ENCODE results near the gene DGCR2.
"Not testable (repeated sequence)": the region's sequence is repeated elsewhere in the genome, so short reads cannot be mapped to it uniquely, and the experiment has no call there.

DGCR2 gene

GRCh38 chr22:19122143-19122751 lies at the start of gene DGCR2:
TSS of gene DGCR2 (minus strand) at chr22:19122412. CDS start at chr22:19122206, 206 bp downstream.
- DNase-seq (ENCODE audit: low spot score in 2 of 2) (peak; percentile 88 to 93), ATAC-seq (peak; percentile 96)
- no peaks in the 10 kb centered on the region for H3K9me3 Mint-ChIP-seq
- H3K36me3 Mint-ChIP-seq = peaks cover 10% of the 10 kb centered on the region
- H3K27ac Mint-ChIP-seq = peak within 1 kb of the TSS; percentile 74
- H3K4me3 Mint-ChIP-seq = peak within 1 kb of the TSS; percentile 82
- peaks cover 42% of the 10 kb centered on the region for H3K4me1 Mint-ChIP-seq

GRCh38 chr22:19169947-19170318 lies 47.7 kb upstream of the DGCR2 start:
- DNase-seq (ENCODE audit: low spot score in 2 of 2) = no peak
- Mint-ChIP-seq H3K9me3 (no peaks in the 10 kb centered on the region), H3K27ac (no peak overlapping the region), H3K4me3 (peak overlapping the region; percentile 94), H3K36me3 (peaks cover 17% of the 10 kb centered on the region), H3K4me1 (peaks cover 46% of the 10 kb centered on the region)
- ATAC-seq = no peak

DNA sequence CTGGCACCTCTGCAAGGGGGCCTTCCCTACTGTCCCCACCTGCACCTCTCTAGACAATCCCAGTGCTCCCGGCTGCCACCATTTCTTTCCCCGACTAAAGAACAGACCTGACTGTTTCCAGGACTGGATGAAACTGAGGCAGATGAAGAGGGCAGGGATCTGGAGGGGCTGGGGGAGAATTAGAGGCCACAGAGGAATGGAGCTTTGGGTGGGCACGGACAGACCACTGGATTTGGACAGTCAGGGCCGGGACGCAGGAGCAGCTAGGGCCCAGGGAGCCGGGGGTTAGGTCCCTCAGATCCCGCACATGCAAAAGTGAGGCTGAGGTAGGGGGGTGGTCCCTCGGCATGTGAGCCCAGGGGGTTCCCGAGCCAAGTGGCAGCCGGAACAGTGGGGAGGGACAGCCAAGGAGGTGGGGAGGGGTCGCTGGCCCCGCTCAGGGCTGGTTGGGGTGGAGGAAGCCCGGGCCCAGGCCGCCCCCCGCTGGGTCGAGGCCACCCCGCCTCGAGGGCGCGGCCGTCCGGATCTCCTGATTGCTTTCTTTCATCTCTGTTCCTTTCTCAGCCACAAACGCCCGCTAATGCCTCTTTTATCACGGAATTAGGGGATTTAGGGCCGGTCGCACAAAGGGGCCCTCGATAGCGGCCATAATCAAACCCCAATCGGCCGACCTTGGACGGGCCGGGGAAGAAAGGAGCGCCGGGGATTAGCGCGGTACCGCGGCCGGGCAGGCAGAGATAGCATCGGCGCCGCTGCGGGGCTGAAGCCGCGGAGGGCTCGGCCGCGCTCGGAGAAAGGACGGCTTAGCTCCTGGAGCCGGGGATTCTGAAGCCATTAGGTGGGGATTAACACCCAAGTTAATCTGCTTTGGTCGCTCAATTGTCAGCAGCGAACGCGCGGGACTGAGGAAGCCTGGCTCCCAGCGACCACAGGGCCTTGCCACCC lies 47.1 kb upstream of the DGCR2 start:
- H3K36me3 Mint-ChIP-seq = peaks cover 17% of the 10 kb centered on the region
- DNase-seq (ENCODE audit: low spot score in 2 of 2) (no peak), ATAC-seq (no peak)
- H3K4me1 Mint-ChIP-seq = peaks cover 46% of the 10 kb centered on the region
- no peak overlapping the region for H3K27ac Mint-ChIP-seq
- no peaks in the 10 kb centered on the region for H3K9me3 Mint-ChIP-seq
- H3K4me3 Mint-ChIP-seq = peak overlapping the region; percentile 94

GRCh38 chr22:19168088-19168890 lies 46.1 kb upstream of the DGCR2 start:
- Mint-ChIP-seq H3K9me3 (no peaks in the 10 kb centered on the region), H3K36me3 (peaks cover 13% of the 10 kb centered on the region), H3K27ac (no peak overlapping the region), H3K4me1 (peaks cover 36% of the 10 kb centered on the region), H3K4me3 (peak overlapping the region; percentile 94)
- no peak for DNase-seq (ENCODE audit: low spot score in 2 of 2)
- no peak for ATAC-seq

GRCh38 chr22:19167106-19167869 lies 45.1 kb upstream of the DGCR2 start:
- no peak for DNase-seq (ENCODE audit: low spot score in 2 of 2)
- H3K9me3 Mint-ChIP-seq = no peaks in the 10 kb centered on the region
- H3K4me3 Mint-ChIP-seq = no peak overlapping the region
- H3K36me3 Mint-ChIP-seq = peaks cover 9% of the 10 kb centered on the region
- no peak for ATAC-seq
- H3K4me1 Mint-ChIP-seq = peaks cover 26% of the 10 kb centered on the region
- no peak overlapping the region for H3K27ac Mint-ChIP-seq

GRCh38 chr22:19166421-19166820 lies 44.2 kb upstream of the DGCR2 start:
- no peak overlapping the region for H3K4me3 Mint-ChIP-seq
- peaks cover 22% of the 10 kb centered on the region for H3K4me1 Mint-ChIP-seq
- ATAC-seq = no peak
- no peaks in the 10 kb centered on the region for H3K9me3 Mint-ChIP-seq
- no peak overlapping the region for H3K27ac Mint-ChIP-seq
- peaks cover 9% of the 10 kb centered on the region for H3K36me3 Mint-ChIP-seq
- no peak for DNase-seq (ENCODE audit: low spot score in 2 of 2)

- Mint-ChIP-seq H3K9me3 (no peaks in the 10 kb centered on the region), H3K4me3 (no peak overlapping the region), H3K4me1 (peaks cover 10% of the 10 kb centered on the region), H3K36me3 (no peaks in the 10 kb centered on the region), H3K27ac (no peak overlapping the region)
- ATAC-seq (no peak), DNase-seq (ENCODE audit: low spot score in 2 of 2) (no peak)
Measured at GRCh38 chr22:19164425-19164824, 42.2 kb upstream of the DGCR2 start.

DNA sequence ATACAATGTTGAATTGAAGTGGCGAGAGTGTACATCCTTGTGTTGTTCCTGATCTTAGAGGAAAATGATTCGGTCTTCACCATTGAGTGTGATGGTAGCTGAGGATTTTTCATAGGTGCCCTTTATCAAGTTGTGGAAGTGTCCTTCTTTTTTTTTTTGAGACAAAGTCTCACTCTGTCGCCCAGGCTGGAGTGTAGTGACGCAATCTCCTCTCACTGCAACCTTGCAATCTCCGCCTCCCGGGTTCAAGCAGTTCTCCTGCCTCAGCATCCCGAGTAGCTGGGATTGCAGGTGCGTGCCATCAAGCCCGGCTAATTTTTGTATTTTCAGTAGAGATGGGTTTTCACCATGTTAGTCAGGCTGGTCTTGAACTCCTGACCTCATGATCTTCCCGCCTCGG lies 36.4 kb upstream of the DGCR2 start:
- not testable (repeated sequence) for H3K9me3 Mint-ChIP-seq; H3K27ac Mint-ChIP-seq; DNase-seq (ENCODE audit: low spot score in 2 of 2); ATAC-seq; H3K4me1 Mint-ChIP-seq; H3K4me3 Mint-ChIP-seq; H3K36me3 Mint-ChIP-seq

- not testable (repeated sequence) for DNase-seq (ENCODE audit: low spot score in 2 of 2); ATAC-seq; H3K4me3 Mint-ChIP-seq; H3K4me1 Mint-ChIP-seq; H3K36me3 Mint-ChIP-seq; H3K27ac Mint-ChIP-seq; H3K9me3 Mint-ChIP-seq
Measured at GRCh38 chr22:19156109-19156508, 33.9 kb upstream of the DGCR2 start.

GRCh38 chr22:19152942-19153883 lies 31.0 kb upstream of the DGCR2 start:
- Mint-ChIP-seq H3K4me3 (no peak overlapping the region), H3K9me3 (peaks cover 4% of the 10 kb centered on the region), H3K4me1 (peaks cover 6% of the 10 kb centered on the region), H3K36me3 (no peaks in the 10 kb centered on the region), H3K27ac (no peak overlapping the region)
- no peak for ATAC-seq
- no peak for DNase-seq (ENCODE audit: low spot score in 2 of 2)

GRCh38 chr22:19151329-19152191 lies 29.3 kb upstream of the DGCR2 start:
- no peak for ATAC-seq
- H3K27ac Mint-ChIP-seq = no peak overlapping the region

GRCh38 chr22:19150482-19151328 lies 28.5 kb upstream of the DGCR2 start:
- ATAC-seq (no peak), DNase-seq (ENCODE audit: low spot score in 2 of 2) (no peak)
- Mint-ChIP-seq H3K4me1 (peaks cover 6% of the 10 kb centered on the region), H3K9me3 (peaks cover 4% of the 10 kb centered on the region), H3K27ac (no peak overlapping the region), H3K36me3 (no peaks in the 10 kb centered on the region), H3K4me3 (peak overlapping the region; percentile 72)

More at GRCh38 chr22:19151329-19152191, 29.3 kb upstream of the DGCR2 start:
- Mint-ChIP-seq H3K9me3 (peaks cover 4% of the 10 kb centered on the region), H3K4me1 (peaks cover 6% of the 10 kb centered on the region), H3K4me3 (peak overlapping the region; percentile 72), H3K36me3 (no peaks in the 10 kb centered on the region)
- no peak for DNase-seq (ENCODE audit: low spot score in 2 of 2)
